Stimulated activated CD8-positive, alpha-beta memory T cell treated with anti-CD3 and anti-CD28 coated beads, Interleukin-2, amount 100 ng/mL, for 48 hours (primary cell): ENCODE data around the gene MRPL57.
"Not testable (repeated sequence)": the region's sequence is repeated elsewhere in the genome, so short reads cannot be mapped to it uniquely, and the experiment has no call there.

Experiments used
- DNase-seq, 2 donors: peaks; one replicate each; pipeline ENCODE4 v3.0.0-alpha.2; 2020; ENCODE audit warnings: low read depth in 2 of 2

MRPL57 gene

DNA sequence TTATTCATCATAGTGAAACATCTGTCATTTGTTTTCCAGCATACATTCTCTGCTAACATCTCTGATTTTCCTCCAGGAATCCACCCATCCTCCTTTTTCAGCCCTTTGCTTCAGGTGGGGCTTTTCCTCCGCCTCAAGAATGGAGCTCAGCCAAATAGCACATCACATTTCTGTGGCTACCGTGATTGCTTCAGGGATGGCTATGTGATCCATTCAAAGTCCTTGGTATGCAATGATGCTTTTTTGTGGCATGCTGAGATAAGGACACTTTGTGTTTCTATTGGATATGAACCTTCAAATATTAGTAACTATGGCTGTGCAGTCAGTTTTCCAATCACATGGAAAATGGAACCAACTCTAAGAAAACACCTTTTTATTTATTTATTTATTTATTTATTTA lies 18.3 kb downstream of the MRPL57 start:
- not testable (repeated sequence) for DNase-seq

DNA sequence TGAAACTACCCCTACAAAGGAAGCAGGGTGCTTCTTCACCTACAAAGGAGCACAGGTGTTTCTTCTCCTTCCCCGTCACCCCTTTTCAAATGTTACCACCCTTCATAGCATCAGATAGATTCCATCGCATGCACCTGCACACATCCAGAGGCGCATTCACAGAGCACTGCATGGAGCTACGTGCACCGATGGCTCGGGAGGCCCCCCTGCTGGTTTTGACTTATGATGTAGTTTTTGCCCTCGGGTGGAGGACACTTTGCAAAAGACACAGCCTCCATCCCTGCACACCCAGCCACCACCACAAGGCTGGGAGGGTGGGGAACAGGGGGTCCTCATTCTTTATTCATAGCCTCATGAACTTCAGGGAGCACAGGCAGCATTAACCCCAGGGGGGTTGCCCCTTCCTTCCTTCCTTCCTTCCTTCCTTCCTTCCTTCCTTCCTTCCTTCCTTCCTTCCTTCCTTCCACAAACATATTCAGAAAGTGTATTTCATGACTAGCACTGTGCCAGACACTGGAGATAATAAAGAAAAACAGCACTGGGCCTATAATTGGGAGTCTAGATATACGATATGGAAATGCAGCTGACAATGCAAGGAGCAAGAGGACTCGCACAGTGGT lies 21.3 kb downstream of the MRPL57 start:
- not testable (repeated sequence) for DNase-seq

GRCh38 chr13:21198391-21198790 lies 21.9 kb downstream of the MRPL57 start:
- DNase-seq: not testable (repeated sequence)

- DNase-seq: not testable (repeated sequence)
These were observed 25.2 kb downstream of the MRPL57 start for GRCh38 chr13:21201456-21202190.

DNA sequence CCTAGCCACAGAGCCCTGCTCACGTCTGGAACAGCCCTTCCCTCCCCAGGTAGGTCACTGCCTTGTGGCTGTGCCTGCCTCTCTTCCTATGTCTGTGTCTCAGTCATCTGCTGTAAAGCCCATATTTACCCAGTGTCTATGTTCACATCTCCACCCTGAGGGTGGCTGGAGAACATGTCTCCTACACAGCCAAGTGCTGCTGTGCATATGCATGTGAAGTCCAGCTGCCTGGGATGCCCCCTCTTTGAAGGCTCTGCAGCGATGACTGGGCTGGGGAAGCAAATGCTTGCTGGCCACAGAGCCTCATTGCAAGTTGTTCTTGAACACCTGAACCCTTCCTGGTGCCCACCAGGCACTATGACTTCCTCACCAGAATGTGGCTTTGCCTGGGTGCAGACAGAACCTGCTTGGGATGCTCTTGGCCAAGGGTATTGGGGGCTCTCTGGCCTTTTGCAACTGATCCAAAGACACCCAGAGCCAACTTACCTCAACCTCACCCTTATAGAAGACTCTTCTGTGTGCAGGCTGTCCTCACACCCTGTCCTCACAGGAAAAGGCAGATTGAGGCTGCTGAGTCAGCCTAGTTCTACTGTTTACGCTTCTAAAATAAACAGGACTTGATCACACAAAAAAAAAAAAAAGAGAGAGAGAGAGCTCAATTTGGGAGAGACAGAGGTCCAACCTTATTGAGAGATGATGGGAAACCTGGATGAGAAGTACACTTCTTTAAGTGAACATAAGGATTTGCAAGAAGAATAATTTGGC lies 26.5 kb downstream of the MRPL57 start:
- no peak for DNase-seq

- DNase-seq: no peak
These were observed 32.2 kb downstream of the MRPL57 start for GRCh38 chr13:21208652-21209154.

DNA sequence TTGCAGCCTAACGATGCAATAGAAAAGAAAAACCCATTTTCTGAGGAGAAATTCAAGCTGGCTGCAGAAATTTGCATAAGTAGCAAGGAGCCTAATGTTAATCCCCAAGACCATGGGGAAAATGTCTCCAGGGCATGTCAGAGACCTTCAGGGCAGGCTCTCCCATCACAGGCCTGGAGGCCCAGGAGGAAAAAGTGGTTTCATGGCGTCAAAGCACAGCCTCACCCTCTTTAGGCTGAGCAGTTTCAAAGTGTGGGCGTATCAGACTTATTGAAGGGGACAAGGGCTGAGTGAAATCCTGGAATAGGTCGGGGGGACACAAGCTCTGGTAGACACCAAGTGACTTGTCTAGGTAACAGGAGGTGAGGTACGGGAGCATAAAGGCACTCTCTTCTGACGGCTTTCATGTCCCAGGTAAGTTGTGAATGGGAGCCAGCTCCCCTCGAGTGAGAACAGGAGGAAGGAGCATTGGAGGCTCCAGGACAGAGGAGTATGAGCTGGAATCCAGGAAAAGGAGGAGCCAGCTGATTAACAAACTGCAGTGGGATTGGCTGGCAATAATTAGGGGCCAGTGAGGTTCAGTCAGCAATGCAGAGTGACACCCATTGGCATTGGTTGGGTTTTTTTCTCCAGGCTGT lies 35.8 kb downstream of the MRPL57 start:
- DNase-seq: no peak

DNA sequence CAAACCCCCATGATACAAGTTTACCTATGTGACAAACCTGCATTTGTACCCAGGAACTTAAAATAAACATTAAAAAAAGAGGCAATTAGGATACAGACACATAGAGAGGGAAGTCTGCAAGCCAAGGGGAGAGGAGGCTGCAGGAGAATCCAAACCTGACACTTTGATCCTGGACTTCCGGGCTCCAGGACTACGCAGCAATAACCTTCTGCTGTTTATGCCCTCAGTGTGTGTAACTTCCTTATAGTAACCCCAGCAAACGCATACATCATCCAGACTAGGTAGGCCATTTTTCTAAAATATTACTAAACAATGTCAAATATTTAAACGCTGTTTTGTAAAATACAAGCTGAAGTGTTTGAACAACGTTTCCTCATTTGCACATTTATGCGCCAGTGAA lies 39.0 kb downstream of the MRPL57 start:
- DNase-seq: not testable (repeated sequence)

GRCh38 chr13:21216332-21216731 lies 39.9 kb downstream of the MRPL57 start:
- no peak for DNase-seq

GRCh38 chr13:21218351-21219035 lies 42.0 kb downstream of the MRPL57 start:
- DNase-seq: no peak

DNA sequence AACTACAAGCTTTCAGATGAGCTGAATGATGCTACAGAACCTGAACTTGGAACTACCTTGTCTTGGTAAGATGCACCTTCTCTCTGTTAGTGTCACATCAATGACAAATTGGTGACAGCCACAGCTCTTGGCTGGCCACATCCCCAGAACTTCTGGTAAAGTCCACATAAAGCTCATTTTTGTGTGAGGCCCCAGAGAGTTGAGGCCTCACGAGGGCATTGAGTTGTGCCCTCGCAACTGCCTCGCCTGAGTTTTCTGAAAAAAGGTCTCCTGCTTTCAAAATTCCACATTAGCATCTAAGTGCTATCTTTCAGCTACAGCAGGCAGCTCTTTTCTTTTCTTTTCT lies 42.6 kb downstream of the MRPL57 start:
- DNase-seq: no peak

GRCh38 chr13:21219716-21220115 lies 43.3 kb downstream of the MRPL57 start:
- DNase-seq: not testable (repeated sequence)

DNA sequence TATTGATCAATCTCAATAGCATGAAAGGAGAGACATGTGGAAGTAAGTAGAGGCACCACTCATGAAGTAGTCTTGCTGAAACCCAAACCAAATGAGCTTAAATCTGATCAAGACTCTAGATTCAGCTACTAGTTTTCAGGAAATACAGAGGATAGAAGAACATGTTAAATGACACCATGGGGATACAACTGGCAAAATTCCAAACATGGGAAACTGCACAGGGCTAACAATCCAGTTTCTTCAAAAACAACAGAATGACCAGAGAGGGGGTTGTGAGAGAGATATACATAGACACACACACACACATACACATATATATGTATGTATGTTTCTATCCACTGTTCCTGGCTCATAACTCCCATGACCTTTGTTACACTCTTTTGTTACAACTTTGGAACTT lies 44.8 kb downstream of the MRPL57 start:
- no peak for DNase-seq

DNA sequence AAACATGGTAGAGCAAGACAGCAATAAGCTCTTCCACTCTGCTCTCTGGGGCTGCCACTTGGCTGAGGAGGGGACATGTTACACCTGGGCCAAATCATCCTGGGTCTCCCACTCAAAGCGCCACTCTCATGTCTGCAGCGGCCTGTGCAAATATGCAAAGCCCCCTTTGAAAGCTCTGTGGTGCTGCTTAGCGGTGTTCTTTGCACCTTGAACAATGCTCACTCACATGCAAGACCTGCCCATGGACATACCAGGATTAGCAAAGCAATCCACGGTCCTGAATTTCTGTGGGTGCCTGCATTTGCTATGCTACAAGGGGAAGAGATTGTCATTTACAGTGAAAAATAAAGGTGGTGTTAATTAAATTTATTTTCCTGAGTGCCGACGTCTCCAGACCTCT lies 48.6 kb downstream of the MRPL57 start:
- no peak for DNase-seq

DNA sequence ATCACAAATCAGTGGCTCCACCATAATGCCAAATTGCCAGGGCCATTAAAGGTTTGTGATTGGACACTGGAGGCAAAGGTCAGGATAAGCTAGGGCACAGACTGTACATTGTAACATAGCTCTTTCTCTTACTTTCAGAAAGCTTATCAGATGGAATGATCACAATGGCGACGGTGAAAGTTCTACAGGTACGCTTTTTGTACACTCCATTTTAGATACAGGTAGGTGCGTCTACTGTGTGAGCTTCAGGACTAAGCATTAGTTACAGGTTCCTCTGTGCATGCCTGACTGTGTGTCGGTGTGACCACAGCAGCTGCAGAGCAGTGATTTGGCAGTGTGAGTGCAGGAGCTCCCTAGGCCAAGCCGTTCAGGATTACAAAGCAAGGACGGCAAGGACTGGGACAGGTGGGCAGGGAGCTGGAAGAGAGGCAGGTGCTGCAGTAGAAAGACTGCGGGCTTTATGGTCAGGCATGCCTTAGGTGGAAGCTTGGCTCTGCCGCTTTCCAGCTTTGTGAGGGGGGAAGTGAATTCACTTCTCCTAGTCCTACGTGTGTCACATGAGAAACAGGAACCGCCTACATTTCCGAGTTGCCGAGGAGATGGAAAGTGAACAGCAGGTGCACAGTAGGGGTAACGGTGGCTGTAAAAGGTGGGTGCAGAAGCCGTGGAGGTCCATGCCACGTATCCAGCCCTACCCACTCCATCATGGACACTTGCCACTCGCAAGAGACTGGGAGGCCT lies 49.6 kb downstream of the MRPL57 start:
- DNase-seq: no peak

- no peak for DNase-seq
These were observed 51.5 kb downstream of the MRPL57 start for GRCh38 chr13:21227917-21228316.
